ENCODE data around the gene MARCHF4. TPM values are rescaled to one million over a fixed set of nuclear protein-coding genes. Genes with fewer than 3 reads are reported as not detected.

Gene MARCHF4
- total and polyA plus RNA-seq, 9 of the 15 experiments (the other 6 are each of a cell fraction or from before 2014, with no cell fraction given), result 0.05 TPM; not detected in 8

DNA sequence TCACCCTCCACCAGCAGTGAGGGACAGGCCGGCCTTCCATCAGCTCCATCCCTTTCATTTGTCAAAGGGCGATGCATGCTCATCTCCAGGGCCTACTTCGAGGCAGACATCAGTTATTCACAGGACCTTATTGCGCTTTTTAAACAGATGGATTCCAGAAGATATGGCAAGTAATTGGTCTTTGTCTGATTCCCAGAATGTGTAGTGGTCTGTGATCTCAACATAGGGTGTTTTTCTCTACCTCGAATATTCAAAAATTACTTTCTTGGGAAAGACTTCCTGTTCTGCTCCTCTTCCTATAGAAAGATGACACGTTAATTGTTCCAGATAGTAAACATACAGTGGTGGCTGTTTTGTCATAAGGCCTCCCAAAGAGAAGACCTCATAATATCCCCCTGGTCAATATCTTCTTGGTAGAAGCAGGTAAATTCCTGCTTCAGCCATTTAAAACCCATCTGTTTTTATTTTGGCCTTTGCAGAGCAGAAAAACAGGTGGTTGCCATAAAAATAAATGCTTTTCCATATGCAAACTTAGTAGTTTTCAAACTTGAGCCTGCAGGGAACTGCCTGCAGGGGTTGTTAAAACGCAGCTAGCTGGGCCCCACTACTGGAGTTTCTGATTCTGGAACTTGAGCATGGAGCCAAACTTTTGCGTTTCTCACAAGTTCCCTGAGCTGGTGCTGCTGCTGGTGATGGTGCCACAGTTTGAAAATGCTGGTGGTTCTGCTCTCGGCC is 48.3 kb upstream of the MARCHF4 start:
- no peak for FAIRE-seq

DNA sequence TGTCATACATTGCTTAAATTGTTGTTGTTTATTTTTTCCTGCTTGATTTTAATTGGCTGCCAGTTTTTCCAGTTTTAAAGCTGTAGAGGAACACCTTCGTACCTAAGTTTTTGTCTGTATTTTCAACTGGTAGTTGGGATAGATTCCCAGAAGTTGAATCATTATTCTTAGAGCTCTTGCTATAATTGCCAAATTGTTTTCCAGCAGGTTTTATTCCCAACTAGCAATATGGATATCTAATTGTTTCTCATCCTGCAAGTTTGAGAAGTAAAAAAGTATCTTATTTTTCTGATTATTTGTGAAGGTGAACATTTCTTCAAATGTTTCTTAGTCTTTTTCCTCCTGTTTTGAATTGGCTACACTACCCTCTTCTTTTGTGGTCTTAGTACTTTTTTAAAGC is 46.7 kb upstream of the MARCHF4 start:
- no peak for ATAC-seq
- no peak for FAIRE-seq
- BruUV-seq (replicated peaks), result no TSS peak
- H3K4me3 ChIP-seq, result no peak overlapping the region
- no peaks in the 10 kb centered on the region for H3K9me3 ChIP-seq (replicated peaks; ENCODE audit: control insufficient read depth, insufficient read depth, low read depth, low read length)
- no peak for DNase-seq (ENCODE audit: extremely low read depth in 1 of 4, low spot score in 3 of 4)
- ChIA-PET POLR2A (no interaction called here), CTCF (ENCODE audit: low intra/inter-chr PET ratio) (no interaction called here)
- in situ Hi-C loops (cut with MboI), result no loop called here
- peaks cover 12 to 23% of the 10 kb centered on the region in 2 experiments for H3K4me1 ChIP-seq (replicated peaks in 1 of 2; ENCODE audit: control insufficient read depth in 2 of 2, insufficient read depth in 2 of 2, low read length in 2 of 2)
- H3K36me3 ChIP-seq (ENCODE audit: control insufficient read depth, insufficient read depth, low read length), result peaks cover 74% of the 10 kb centered on the region
- 67% methylated on average over 1 of the region's 1 CpG for WGBS (ENCODE audit: insufficient coverage, low coverage, missing lambda C conversion rate)
- H3K9ac ChIP-seq (ENCODE audit: insufficient read depth in 1 of 2, low read depth in 2 of 2, low read length in 2 of 2), result peak overlapping the region in 1 of 2 experiments; percentile 20; a peak in 1 of 4 replicates
- no peaks in the 10 kb centered on the region for H3K27me3 ChIP-seq (ENCODE audit: control insufficient read depth in 2 of 2, insufficient read depth in 2 of 2, low read length in 2 of 2)
- H3K4me2 ChIP-seq (ENCODE audit: insufficient read depth, low read length), result no peak overlapping the region
- H3K9me1 ChIP-seq (ENCODE audit: control insufficient read depth, insufficient read depth, low read length), result no peaks in the 10 kb centered on the region
- intact Hi-C loops (cut with micrococcal nuclease), result no loop called here
- no peaks in the 10 kb centered on the region for H4K20me1 ChIP-seq (replicated peaks; ENCODE audit: control insufficient read depth, insufficient read depth, low read length)
- H3K79me2 ChIP-seq (ENCODE audit: control insufficient read depth, insufficient read depth, low read length), result peaks cover 28% of the 10 kb centered on the region
- no peak overlapping the region for H3K27ac ChIP-seq (ENCODE audit: extremely low read depth, low read depth, low read length)
- H2AFZ ChIP-seq (ENCODE audit: low read depth, low read length), result no peak overlapping the region
- TF ChIP-seq ZNF445 (CRISPR knock-in tag; IDR thresholded peaks at IDR 0.05; ENCODE audit: low read depth) (no peak), PTTG1 (tag; IDR thresholded peaks at IDR 0.05; ENCODE audit: low read depth) (no peak), ZNF253 (CRISPR knock-in tag; conservative IDR thresholded peaks at IDR 0.05) (no peak), CREM (IDR thresholded peaks at IDR 0.05; ENCODE audit: low read depth) (no peak)
- TF ChIP-seq, protein P1, sequence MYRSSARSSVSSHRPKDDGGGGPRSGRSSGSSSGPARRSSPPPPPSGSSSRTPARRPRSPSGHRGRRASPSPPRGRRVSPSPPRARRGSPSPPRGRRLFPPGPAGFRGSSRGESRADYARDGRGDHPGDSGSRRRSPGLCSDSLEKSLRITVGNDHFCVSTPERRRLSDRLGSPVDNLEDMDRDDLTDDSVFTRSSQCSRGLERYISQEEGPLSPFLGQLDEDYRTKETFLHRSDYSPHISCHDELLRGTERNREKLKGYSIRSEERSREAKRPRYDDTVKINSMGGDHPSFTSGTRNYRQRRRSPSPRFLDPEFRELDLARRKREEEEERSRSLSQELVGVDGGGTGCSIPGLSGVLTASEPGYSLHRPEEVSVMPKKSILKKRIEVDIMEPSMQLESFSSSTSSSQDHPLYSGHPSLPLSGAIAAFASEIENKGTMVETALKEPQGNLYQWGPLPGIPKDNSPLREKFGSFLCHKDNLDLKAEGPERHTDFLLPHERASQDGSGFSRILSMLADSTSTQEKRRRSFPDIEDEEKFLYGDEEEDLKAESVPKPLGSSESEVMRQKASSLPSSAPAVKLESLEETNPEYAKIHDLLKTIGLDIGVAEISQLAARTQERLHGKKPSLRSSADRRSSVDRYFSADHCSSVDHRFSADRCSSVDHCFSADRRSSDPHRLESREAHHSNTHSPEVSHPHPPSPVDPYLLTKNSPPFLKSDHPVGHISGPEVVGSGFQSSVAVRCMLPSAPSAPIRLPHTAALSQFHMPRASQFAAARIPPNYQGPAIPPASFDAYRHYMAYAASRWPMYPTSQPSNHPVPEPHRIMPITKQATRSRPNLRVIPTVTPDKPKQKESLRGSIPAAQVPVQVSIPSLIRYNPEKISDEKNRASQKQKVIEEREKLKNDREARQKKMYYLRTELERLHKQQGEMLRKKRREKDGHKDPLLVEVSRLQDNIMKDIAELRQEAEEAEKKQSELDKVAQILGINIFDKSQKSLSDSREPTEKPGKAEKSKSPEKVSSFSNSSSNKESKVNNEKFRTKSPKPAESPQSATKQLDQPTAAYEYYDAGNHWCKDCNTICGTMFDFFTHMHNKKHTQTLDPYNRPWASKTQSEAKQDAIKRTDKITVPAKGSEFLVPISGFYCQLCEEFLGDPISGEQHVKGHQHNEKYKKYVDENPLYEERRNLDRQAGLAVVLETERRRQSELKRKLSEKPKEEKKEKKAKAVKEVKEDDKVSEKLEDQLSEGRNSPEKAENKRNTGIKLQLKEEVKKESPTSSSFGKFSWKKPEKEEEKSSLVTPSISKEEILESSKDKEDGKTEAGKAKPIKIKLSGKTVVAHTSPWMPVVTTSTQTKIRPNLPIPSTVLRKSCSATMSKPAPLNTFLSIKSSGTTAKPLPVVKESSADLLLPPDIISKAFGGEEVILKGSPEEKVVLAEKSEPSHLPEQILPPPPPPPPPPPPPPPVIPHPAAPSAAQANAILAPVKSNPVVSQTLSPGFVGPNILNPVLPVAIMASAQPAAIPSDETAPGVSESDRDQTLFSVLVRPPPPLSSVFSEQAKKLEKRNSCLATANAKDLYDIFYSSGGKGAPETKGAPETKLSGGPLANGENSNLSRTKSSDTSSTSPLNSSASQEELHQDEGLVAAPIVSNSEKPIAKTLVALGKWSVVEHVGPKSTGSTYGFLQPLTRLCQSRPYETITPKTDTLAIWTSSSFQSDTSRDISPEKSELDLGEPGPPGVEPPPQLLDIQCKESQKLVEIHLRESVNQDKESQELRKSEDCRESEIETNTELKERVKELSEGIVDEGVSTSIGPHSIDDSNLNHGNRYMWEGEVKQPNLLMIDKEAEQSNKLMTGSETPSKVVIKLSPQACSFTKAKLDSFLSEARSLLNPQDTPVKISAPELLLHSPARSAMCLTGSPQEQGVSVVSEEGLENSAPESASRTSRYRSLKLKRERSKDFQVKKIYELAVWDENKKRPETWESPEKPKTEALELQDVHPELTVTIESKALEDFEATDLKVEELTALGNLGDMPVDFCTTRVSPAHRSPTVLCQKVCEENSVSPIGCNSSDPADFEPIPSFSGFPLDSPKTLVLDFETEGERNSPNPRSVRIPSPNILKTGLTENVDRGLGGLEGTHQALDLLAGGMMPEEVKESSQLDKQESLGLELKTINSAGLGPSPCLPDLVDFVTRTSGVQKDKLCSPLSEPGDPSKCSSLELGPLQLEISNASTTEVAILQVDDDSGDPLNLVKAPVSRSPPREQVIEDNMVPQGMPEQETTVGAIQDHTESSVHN (IDR thresholded peaks at IDR 0.05; ENCODE audit: borderline replicate concordance in 1 of 2, low read depth in 1 of 2), result no peak

More for the DNA sequence above, 48.3 kb upstream of the MARCHF4 start:
- H3K36me3 ChIP-seq (ENCODE audit: control insufficient read depth, insufficient read depth, low read length), result peaks cover 78% of the 10 kb centered on the region
- ATAC-seq (no peak), DNase-seq (ENCODE audit: extremely low read depth in 1 of 4, low spot score in 3 of 4) (no peak)
- no peak overlapping the region for H2AFZ ChIP-seq (ENCODE audit: low read depth, low read length)
- 81% methylated on average over 8 of the region's 9 CpGs for WGBS (ENCODE audit: insufficient coverage, low coverage, missing lambda C conversion rate)
- H3K27me3 ChIP-seq (ENCODE audit: control insufficient read depth in 2 of 2, insufficient read depth in 2 of 2, low read length in 2 of 2), result no peaks in the 10 kb centered on the region
- peaks cover 3% of the 10 kb centered on the region; the same call in 1 of the 2 replicates for H3K9me3 ChIP-seq (replicated peaks; ENCODE audit: control insufficient read depth, insufficient read depth, low read depth, low read length)
- peaks cover 10 to 22% of the 10 kb centered on the region in 2 experiments for H3K4me1 ChIP-seq (replicated peaks in 1 of 2; ENCODE audit: control insufficient read depth in 2 of 2, insufficient read depth in 2 of 2, low read length in 2 of 2)
- H3K27ac ChIP-seq (ENCODE audit: extremely low read depth, low read depth, low read length), result no peak overlapping the region
- intact Hi-C loops (cut with micrococcal nuclease), result no loop called here
- TF ChIP-seq NR2F6 (CRISPR knock-in tag; IDR thresholded peaks at IDR 0.05), result no peak
- no peak for TF ChIP-seq FOXP1 (CRISPR knock-in tag; IDR thresholded peaks at IDR 0.05)
- TF ChIP-seq BCOR (IDR thresholded peaks at IDR 0.05), result no peak
- no peak for TF ChIP-seq ETS2 (tag; IDR thresholded peaks at IDR 0.05; ENCODE audit: borderline replicate concordance, poor library complexity, severe bottlenecking)
- no peak for TF ChIP-seq KAT7 (CRISPR knock-in tag; IDR thresholded peaks at IDR 0.05; ENCODE audit: borderline replicate concordance)
- in situ Hi-C loops (cut with MboI), result no loop called here
- no peak overlapping the region; a peak in 1 of 4 replicates for H3K9ac ChIP-seq (ENCODE audit: insufficient read depth in 1 of 2, low read depth in 2 of 2, low read length in 2 of 2)
- H3K79me2 ChIP-seq (ENCODE audit: control insufficient read depth, insufficient read depth, low read length), result peaks cover 19% of the 10 kb centered on the region
- no TSS peak for BruUV-seq (replicated peaks)
- H4K20me1 ChIP-seq (replicated peaks; ENCODE audit: control insufficient read depth, insufficient read depth, low read length), result no peaks in the 10 kb centered on the region
- no peak overlapping the region for H3K4me2 ChIP-seq (ENCODE audit: insufficient read depth, low read length)
- no peaks in the 10 kb centered on the region for H3K9me1 ChIP-seq (ENCODE audit: control insufficient read depth, insufficient read depth, low read length)
- POLR2A ChIA-PET, result no interaction called here
- CTCF ChIA-PET (ENCODE audit: low intra/inter-chr PET ratio), result no interaction called here
- H3K4me3 ChIP-seq, result no peak overlapping the region

Measured in K562 (cell line).